HG03175 (cell line): ENCODE data around the gene LRRC25.
"Not testable (repeated sequence)": the region's sequence is repeated elsewhere in the genome, so short reads cannot be mapped to it uniquely, and the experiment has no call there.

Experiments used
- ATAC-seq: cut with Tn5 transposase; IDR thresholded peaks from one replicate; pipeline ENCODE4 v1.9.1; 2021; ENCODE audit warnings: mild to moderate bottlenecking, moderate library complexity; ENCODE audit not compliant: unreplicated experiment

LRRC25 gene

DNA sequence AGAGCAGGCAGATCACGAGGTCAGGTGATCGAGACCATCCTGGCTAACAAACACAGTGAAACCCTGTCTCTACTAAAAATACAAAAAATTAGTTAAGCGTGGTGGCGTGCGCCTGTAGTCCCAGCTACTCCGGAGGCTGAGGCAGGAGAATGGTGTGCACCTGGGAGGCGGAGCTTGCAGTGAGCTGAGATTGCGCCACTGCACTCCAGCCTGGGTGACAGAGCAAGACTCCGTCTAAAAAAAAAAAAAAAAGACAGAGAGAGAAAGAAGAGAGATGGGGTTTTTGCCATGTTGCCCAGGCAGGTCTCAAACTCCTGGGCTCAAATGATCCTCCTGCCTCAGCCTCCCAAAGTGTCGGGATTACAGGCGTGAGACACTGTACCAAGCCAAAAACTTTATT, 8.3 kb upstream of the LRRC25 start:
- ATAC-seq: not testable (repeated sequence)

DNA sequence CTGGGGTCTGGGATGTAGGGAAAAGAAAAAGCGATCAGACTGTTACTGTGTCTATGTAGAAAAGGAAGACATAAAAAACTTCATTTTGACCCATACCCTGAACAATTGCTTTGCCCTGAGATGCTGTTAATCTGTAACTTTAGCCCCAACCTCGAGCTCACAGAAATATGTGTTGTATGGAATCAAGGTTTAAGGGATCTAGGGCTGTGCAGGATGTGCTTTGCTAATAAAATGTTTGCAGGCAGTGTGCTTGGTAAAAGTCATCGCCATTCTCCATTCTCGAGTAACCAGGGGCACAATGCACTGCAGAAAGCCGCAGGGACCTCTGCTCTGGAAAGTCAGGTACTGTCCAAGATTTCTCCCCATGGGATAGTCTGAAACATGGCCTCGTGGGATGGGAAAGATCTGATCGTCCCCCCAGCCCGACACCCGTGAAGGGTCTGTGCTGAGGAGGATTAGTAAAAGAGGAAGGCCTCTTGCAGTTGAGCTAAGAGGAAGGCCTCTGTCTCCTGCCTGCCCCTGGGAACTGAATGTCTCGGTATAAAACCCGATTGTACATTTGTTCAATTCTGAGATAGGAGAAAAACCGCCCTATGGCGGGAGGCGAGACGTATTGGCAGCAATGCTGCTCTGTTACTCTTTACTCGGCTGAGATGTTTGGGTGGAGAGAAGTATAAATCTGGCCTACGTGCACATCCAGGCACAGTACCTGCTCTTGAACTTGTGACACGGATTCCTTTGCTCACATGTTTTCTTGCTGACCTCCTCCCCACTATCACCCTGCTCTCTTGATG, 5.2 kb upstream of the LRRC25 start:
- not testable (repeated sequence) for ATAC-seq

DNA sequence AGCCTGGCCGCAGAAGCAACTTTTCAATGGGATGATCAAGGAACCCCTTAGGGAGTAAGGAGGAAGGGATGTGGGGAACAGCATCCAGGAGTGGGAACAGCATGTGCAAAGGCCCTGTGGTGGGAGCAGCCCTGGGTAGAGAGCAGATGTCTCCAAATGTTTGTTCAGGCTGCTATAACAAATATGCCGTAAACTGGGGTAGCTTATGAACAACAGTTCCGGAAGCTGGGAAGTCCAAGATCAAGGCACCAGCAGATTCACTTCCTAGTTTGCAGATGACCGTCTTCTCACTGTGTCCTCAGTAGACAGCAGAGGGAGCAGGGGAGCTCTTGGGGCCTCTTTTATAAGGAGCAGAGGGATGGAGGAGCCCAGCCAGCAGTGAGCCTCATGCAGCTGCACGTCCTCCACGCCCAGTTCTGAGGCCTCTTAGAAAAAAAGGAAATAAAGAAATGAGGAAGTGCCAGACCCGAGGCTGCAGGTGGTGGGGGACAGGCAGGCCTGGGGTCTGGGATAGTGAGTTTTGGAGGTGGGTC, 4.2 kb upstream of the LRRC25 start:
- ATAC-seq: no peak

DNA sequence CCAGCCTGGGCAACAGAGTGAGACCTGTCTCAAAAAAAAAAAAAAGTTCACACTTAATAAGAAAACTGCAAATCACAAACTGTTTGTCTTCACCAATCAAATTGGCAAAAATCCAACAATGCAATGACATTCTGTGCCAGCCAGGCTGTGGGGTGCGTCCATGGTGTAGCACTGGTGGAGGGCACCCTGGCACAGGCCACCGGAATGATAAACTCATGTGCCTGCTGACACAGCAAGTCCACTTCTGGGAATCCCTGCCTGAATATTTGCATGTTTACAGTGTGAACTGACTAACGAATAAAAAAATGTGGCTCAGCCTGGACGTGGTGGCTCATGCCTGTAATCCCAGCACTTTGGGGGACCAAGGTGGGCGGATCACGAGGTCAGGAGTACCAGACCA, 1.6 kb upstream of the LRRC25 start:
- ATAC-seq: no peak

DNA sequence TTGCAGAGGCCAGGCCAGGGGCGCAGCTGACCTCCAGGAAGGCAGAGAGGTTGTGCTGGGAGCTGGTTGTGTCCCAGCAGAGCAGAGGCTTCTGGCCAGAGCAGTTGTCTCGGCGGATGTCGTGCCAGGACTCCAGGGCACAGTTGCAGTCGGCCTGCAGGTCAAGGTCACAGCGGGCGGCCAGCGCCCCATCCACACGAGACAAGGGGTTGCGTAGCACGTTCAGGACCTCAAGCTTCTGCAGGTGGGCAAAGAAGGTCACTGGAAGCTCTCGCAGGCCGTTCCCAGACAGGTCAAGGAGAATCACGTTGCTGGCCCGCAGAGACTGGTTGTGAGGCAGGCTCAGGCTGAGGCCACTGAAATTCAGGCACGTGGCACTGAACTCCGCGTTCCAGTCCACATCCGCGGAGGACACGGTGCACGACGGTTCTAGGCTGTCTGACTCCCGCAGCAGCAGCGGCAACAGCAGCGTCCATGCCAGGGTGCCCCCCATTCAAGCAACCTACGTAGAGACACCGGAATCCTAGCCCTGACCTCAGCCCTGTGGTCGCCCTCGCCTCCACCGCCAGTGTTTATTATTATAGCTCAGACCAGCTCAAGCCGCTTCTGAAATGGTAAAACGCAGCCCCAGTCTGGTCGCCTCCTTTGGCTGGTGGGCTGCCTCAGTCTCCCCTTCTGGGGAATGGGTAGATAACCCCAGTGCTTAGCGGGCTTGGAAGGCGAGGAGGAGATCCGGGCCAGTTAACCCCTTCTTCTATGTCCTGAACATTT, 766 bp downstream of the LRRC25 start:
- ATAC-seq: peak; percentile 28

DNA sequence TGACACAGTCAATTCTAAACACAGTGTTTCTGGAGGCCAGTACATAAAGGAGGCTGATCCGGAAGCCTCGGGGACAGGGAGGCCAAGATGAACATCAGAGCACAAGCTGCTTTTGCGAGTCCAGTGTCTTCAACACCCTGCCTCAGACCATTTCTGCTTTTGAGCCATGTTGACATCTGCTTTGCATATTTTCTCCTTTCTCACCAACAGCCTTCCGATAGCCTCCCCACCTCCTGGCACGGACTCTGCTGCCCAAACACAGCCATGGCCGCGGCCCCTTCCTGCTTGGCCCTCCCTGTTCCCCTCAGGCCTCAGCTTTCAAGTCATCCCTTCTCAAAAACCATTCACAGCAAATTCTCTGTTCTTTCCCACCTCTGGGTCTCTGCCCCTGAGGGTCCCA, 3.6 kb downstream of the LRRC25 start:
- ATAC-seq: no peak

DNA sequence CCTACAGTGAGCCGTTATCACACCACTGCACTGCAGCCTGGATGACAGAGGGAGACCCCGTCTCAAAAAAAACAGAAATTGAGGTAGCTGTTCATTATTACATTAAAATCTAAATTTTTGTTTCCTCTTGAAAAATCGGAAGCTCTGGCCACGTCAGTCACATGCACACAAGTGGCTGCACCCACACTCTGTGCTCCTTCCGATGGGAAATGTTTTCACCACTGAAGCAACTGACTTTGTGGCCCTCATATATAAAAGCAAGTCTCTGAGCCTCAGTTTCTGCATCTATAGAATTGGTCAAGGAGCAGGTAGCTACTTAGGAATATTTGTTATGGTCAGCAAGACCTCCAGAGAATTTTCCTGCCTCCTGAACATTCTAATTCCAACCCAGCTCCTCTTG, 4.5 kb downstream of the LRRC25 start:
- ATAC-seq: no peak

DNA sequence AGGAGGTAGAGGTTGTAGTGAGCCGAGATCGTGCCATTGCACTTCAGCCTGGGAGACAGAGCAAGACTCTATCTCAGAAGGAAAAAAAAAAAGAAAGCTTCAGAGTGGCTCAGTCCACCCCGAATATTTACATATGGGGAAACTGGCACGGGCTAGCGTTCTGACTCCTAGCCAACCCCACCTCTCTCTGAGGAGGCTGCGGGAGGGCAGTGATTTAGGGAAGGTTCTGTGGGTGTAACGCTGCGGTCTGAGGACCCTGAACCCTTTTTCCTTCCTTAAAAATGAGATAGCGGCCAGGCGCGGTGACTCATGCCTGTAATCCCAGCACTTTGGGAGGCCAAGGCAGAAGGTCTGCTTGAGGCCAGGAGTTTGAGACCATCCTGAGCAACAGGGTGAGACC, 5.0 kb downstream of the LRRC25 start:
- ATAC-seq: no peak

DNA sequence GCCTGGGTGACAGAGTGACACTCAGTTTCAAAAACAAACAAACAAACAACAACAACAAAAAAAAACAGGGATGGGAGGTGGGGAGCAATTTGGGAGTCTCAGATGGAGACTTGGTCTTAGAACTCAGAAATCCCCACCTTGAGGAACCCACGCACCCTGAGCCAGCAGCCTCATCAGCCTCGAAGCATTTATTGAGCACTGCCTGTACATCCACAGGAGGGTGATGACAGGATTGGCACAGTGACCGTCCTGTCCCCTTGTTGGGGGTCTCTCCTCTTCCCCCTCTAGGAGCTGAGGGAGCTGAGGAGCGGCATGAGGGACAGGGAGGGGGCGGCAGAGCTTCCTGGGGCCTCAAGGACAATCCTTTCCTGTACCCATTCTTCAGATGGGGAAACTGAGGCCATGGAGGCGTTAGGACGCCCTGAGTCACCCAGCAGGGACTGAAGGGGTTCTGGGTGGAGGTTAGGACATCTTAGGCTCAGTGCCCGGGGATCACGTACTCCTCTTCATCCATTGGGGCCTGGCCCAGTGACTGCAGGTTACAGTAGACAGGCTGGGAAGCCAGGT, 5.8 kb downstream of the LRRC25 start:
- ATAC-seq: no peak

DNA sequence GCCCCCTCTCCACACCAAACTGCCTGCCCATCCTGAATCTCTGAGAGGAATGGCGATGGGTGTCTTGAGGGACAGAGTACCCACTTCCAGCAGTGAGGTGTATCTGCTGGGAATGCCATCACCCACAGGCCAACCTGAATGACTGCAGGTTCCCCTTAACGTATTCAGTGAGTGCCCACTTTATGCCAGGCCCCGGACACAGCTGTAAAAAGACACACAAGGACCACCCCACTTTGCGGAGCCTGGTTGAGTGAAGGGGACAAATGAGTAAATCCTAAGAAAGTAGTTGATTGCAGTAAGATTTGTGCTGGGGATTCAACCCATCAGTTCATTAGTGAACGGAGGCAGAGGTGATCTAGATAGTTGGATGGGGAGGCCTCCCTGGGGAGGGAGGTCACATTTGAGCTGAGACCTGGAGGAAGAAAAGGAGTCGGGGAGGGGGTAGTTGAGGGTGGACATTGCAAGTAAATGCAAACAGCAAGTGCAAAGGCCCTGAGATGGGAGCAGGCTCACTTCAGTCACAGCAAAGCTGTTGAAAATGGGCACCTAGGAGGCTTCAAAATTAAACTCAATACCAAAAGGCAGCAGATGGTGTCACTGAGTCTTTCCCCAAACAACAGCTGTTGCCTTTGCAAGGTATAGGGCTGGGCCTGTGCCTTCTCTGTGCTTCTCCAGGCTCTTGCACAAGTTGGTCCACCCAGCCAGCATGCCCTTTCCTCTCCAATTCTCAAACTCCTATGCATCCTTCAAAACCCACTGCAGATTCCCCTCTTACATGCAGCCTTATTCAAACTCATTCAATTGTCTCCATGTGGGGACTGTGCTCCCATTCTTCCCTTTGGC, 7.1 kb downstream of the LRRC25 start:
- ATAC-seq: no peak

DNA sequence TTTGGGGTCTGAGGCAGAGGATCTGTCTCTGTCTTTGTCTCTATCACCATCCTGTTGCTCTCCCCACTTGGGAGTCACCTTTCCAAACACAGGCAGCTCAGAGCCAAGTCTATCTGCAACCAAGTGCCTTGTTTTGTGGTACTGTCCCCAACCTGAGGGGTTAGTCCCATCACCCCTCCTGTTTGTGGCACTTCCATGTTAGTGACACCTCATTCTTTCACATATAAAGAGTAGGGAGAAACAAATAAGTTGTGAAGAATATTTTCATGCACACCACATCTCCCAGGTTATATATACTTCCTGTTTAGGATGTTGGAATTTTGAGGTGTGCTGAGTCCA, 7.7 kb downstream of the LRRC25 start:
- ATAC-seq: no peak

DNA sequence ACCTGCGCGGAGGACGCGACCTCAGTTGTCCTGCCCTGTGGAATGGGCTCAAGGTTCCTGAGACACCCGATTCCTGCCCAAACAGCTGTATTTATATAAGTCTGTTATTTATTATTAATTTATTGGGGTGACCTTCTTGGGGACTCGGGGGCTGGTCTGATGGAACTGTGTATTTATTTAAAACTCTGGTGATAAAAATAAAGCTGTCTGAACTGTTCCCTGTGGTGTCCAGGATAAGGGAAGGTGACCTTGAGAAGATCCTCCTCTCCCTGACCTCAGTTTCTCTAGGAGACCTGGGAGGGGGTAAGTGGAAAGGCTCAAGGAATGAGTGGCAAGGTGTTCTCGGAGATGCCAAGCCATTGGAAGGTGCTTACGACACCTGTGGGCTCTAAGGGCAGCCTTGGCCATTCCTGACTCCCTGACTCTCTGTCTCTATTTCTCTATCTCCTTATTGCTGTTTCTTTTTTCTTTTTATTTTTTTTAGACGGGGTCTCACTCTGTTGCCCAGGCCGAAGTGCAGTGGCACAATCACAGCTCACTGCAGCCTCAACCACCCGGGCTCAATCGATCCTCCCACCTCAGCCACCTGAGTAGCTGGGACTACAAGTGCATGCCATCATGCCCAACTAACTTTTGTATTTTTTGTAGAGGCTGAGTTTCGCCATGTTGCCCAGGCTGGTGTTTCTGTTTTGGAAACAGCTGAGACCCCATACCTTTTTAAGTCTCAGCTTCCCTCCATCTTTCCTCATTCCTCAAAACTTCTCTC, 8.3 kb downstream of the LRRC25 start:
- no peak for ATAC-seq

DNA sequence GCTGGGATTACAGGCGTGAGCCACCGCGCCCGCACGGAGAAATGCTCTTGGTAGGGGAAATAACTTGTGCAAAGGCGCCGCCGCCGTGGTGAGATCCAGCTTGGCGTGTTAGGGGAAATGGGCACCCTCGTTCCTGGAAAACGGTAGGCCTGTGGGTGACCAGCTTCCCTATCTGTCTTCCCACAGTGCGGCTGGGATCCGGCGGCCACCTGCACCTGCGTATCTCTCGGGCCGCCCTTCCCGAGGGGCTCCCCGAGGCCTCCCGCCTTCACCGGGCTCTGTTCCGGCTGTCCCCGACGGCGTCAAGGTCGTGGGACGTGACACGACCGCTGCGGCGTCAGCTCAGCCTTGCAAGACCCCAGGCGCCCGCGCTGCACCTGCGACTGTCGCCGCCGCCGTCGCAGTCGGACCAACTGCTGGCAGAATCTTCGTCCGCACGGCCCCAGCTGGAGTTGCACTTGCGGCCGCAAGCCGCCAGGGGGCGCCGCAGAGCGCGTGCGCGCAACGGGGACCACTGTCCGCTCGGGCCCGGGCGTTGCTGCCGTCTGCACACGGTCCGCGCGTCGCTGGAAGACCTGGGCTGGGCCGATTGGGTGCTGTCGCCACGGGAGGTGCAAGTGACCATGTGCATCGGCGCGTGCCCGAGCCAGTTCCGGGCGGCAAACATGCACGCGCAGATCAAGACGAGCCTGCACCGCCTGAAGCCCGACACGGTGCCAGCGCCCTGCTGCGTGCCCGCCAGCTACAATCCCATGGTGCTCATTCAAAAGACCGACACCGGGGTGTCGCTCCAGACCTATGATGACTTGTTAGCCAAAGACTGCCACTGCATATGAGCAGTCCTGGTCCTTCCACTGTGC, 9.1 kb downstream of the LRRC25 start:
- peak; percentile 83 for ATAC-seq

DNA sequence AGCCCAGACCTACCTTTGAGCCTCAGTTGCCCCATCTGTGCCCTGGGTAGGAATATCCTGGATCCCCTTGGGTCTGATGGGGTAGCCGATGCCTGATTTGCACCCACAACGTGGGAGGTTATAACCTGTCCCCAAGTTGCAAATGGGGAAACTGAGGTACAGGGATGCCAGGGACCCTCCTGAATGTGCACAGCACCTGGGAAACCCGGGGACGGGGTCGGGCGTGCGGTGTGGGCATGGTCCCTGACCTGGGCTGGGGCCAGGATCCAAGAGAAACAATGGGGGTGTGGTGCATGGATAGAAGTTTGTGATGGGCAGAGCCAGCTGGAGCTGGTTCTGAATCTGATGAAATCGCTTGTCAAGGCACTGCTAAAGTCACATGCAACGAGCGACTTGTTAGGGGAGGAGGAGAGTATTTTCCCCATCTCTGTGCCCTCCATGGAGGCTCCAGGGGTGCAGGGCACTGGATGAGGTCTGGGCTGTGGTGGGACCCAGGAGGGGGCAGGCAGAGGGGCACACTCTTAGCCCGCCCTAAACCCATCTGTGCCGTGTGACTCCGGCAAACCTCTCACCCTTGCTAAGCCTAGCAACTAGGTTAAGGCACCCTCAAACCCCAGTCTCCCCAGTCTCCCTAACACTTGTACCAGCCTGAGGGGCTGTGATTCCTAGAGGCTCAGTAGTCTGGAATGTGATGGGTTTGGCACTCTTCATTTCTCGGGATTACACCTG, 10.7 kb downstream of the LRRC25 start:
- no peak for ATAC-seq

DNA sequence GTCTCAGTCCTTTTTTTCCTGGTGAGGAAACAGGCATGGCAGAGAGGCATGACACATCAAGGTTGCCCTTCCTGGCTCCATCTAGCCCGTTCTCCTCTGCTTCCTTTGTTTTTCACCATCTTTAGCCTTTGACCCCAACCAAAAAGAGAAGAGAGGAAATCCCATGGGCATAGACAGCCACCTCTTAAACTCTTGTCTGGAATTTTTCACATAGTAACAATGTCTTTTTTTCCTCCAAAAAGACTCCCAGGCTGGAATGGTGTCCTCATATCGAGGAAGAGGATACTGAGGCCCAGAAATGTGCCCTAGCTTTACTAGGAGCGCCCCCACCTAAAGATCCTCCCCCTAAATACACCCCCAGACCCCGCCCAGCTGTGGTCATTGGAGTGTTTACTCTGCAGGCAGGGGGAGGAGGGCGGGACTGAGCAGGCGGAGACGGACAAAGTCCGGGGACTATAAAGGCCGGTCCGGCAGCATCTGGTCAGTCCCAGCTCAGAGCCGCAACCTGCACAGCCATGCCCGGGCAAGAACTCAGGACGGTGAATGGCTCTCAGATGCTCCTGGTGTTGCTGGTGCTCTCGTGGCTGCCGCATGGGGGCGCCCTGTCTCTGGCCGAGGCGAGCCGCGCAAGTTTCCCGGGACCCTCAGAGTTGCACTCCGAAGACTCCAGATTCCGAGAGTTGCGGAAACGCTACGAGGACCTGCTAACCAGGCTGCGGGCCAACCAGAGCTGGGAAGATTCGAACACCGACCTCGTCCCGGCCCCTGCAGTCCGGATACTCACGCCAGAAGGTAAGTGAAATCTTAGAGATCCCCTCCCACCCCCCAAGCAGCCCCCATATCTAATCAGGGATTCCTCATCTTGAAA, 11.5 kb downstream of the LRRC25 start, which contains the start of gene GDF15:
GDF15 (plus strand) TSS at position 484 of the 868 bp plus-strand sequence; CDS start at position 516, 32 bp downstream.
- no peak for ATAC-seq

DNA sequence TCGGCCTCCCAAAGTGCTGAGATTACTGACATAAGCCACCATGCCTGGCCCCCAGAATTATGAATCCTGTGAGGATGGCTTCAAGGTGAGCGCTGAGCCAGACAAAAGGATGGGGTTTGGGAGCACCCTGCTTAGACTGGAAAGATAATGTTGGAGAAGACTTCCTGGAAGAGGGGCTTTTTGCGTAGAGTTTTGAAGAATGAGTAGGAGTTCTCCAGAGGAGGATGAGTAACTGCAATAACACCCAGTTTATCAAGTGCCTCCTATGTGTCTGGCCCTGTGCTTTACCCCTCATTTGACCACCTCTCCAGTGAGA, 12.1 kb downstream of the LRRC25 start:
- no peak for ATAC-seq

DNA sequence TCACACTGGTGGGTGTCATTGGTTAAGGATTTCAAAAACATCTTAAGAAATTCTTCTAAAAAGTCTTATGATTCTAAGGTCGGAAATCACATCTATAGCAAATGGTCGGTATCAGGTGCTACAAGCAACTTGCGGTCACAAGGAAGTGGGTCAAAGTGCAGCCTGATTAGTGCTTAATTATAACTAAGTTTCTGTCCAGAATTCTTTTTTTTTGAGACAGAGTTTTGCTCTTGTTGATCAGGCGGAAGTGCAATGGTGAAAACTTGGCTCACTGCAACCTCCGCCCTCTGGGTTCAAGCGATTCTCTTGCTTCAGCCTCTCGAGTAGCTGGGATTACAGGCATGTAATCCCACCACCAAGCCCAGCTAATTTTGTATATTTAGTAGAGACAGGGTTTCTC, 12.6 kb downstream of the LRRC25 start:
- ATAC-seq: no peak

DNA sequence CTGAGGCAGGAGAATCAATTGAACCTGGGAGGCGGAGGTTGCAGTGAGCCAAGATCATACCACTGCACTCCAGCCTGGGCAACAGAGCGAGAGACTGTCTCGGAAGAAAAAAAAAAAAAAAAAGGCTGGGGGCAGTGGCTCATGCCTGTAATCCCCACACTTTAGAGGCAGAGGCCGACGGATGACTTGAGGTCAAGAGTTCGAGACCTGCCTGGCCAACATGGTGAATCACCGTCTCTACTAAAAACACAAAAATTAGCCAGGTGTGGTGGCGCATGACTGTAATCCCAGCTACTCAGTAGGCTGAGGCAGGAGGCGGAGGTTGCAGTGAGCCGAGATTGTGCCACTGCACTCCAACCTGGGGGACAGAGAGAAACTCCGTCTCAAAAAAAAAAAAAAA, 13.8 kb downstream of the LRRC25 start:
- not testable (repeated sequence) for ATAC-seq
